Activated CD4-positive, alpha-beta T cell treated with anti-CD3 and anti-CD28 coated beads for 24 hours (primary cell): ENCODE results near the gene FMNL3.
A peak's percentile ranks its signal among the peaks of the same experiment; 100 is the strongest.
"Not testable (repeated sequence)": the region's sequence is repeated elsewhere in the genome, so short reads cannot be mapped to it uniquely, and the experiment has no call there.

ENCODE experiments used
- DNase-seq, 2 donors: peaks; one replicate each; pipeline ENCODE4 v3.0.0-alpha.2; 2020; ENCODE audit warnings: low read depth in 2 of 2

Gene FMNL3

GRCh38 chr12:49707128-49707811 lies at the start of gene FMNL3:
Gene FMNL3 (minus strand): TSS chr12:49707405. CDS start chr12:49707180, 225 bp downstream.
- peak; percentile 98 to 99 for DNase-seq

GRCh38 chr12:49750996-49751393 lies 43.8 kb upstream of the FMNL3 start:
- DNase-seq: no peak

- DNase-seq: peak; percentile 22 to 48
These were observed 43.1 kb upstream of the FMNL3 start for GRCh38 chr12:49750027-49750995.

- DNase-seq: no peak
These were observed 41.6 kb upstream of the FMNL3 start for GRCh38 chr12:49748800-49749199.

- DNase-seq: no peak
These were observed 41.1 kb upstream of the FMNL3 start for GRCh38 chr12:49748306-49748705.

- DNase-seq: no peak
These were observed 37.2 kb upstream of the FMNL3 start for GRCh38 chr12:49744363-49744885.

GRCh38 chr12:49741882-49742620 lies 34.8 kb upstream of the FMNL3 start:
- peak; percentile 71 to 74 for DNase-seq

GRCh38 chr12:49740930-49741881 lies 34.0 kb upstream of the FMNL3 start, which contains the start of gene TMBIM6:
Gene TMBIM6 (plus strand): TSS chr12:49741557. CDS start chr12:49752494, 10,937 bp downstream.
- DNase-seq: peak; percentile 95 to 97

- DNase-seq: not testable (repeated sequence)
These were observed 33.1 kb upstream of the FMNL3 start for GRCh38 chr12:49740277-49740676.

- not testable (repeated sequence) for DNase-seq
These were observed 31.5 kb upstream of the FMNL3 start for GRCh38 chr12:49738721-49739120.

- DNase-seq: not testable (repeated sequence)
These were observed 27.7 kb upstream of the FMNL3 start for GRCh38 chr12:49734900-49735299.

GRCh38 chr12:49733219-49734017 lies 26.2 kb upstream of the FMNL3 start:
- DNase-seq: no peak

GRCh38 chr12:49730568-49731101 lies 23.4 kb upstream of the FMNL3 start:
- no peak for DNase-seq

GRCh38 chr12:49730050-49730449 lies 22.8 kb upstream of the FMNL3 start:
- no peak for DNase-seq

- DNase-seq: no peak
These were observed 21.2 kb upstream of the FMNL3 start for GRCh38 chr12:49728446-49728845.

GRCh38 chr12:49721355-49721754 lies 14.2 kb upstream of the FMNL3 start:
- DNase-seq: not testable (repeated sequence)

- no peak for DNase-seq
These were observed 13.0 kb upstream of the FMNL3 start for GRCh38 chr12:49720214-49720613.

GRCh38 chr12:49717800-49718199 lies 10.6 kb upstream of the FMNL3 start:
- not testable (repeated sequence) for DNase-seq

GRCh38 chr12:49716553-49716952 lies 9.3 kb upstream of the FMNL3 start:
- no peak for DNase-seq
